Measurements from ENCODE around the gene SMARCA2.

- TF ChIP-seq POLR2AphosphoS5 (IDR thresholded peaks at IDR 0.05; ENCODE audit: borderline replicate concordance, low read depth, low read length) (no peak), EZH2 (IDR thresholded peaks at IDR 0.05) (no peak), FOXP2 (optimal IDR thresholded peaks at IDR 0.05; ENCODE audit: control extremely low read depth, extremely low read length, insufficient read depth) (no peak)
Measured at GRCh38 chr9:2086971-2087370, 71.8 kb downstream of the SMARCA2 start.
